GM12872 (cell line): ENCODE data around the gene DHRS12.

Source experiments
- CTCF ChIP-seq: IDR thresholded peaks from 3 replicates; pipeline ENCODE4 v1.5.1; 2011; ENCODE audit warnings: low read depth, mild to moderate bottlenecking, low read length, moderate library complexity; ENCODE audit not compliant: insufficient read depth

DHRS12 gene

GRCh38 chr13:51785712-51786424 is 18.1 kb downstream of the DHRS12 start:
- no peak for TF ChIP-seq CTCF

GRCh38 chr13:51784097-51784496 is 19.9 kb downstream of the DHRS12 start:
- TF ChIP-seq CTCF, result no peak

- no peak for TF ChIP-seq CTCF
Observed at GRCh38 chr13:51783428-51784094, 20.4 kb downstream of the DHRS12 start.

GRCh38 chr13:51782026-51782710 is 21.8 kb downstream of the DHRS12 start:
- TF ChIP-seq CTCF, result no peak

- TF ChIP-seq CTCF, result peak; percentile 36; the same call in 2 of the 3 replicates
Observed at GRCh38 chr13:51781246-51782022, 22.5 kb downstream of the DHRS12 start.

GRCh38 chr13:51780099-51780498 is 23.9 kb downstream of the DHRS12 start:
- TF ChIP-seq CTCF, result no peak

GRCh38 chr13:51778392-51778791 is 25.6 kb downstream of the DHRS12 start:
- TF ChIP-seq CTCF, result no peak
